HUES48 (cell line): Measurements from ENCODE around the gene SLAMF6.
A peak's percentile ranks its signal among the peaks of the same experiment; 100 is the strongest.
"Not testable (repeated sequence)": the region's sequence is repeated elsewhere in the genome, so short reads cannot be mapped to it uniquely, and the experiment has no call there.

Experiments
- H3K27ac ChIP-seq: one replicate; pipeline ENCODE4 v1.7.0; 2013; ENCODE audit warnings: low read depth, low read length, inconsistent platforms
- H3K27me3 ChIP-seq: 2 replicates; pipeline ENCODE4 v1.6.1; 2013; ENCODE audit warnings: mild to moderate bottlenecking, low read length; ENCODE audit not compliant: control insufficient read depth, insufficient read depth
- H3K36me3 ChIP-seq: 2 replicates; pipeline ENCODE4 v1.6.1; 2013; ENCODE audit warnings: low read length; ENCODE audit not compliant: control insufficient read depth, insufficient read depth
- H3K4me1 ChIP-seq: 2 replicates; pipeline ENCODE4 v1.6.1; 2013; ENCODE audit warnings: mild to moderate bottlenecking, low read length; ENCODE audit not compliant: control insufficient read depth, insufficient read depth
- H3K4me3 ChIP-seq: 2 replicates; pipeline ENCODE4 v1.5.1; 2013; ENCODE audit warnings: mild to moderate bottlenecking, low read depth, low read length
- H3K9ac ChIP-seq: 2 replicates; pipeline ENCODE4 v1.6.1; 2013; ENCODE audit warnings: mild to moderate bottlenecking, low read depth, low read length, moderate library complexity
- H3K9me3 ChIP-seq: 2 replicates; pipeline ENCODE4 v1.6.1; 2013; ENCODE audit warnings: low read length; ENCODE audit not compliant: control insufficient read depth, insufficient read depth

Gene SLAMF6

DNA sequence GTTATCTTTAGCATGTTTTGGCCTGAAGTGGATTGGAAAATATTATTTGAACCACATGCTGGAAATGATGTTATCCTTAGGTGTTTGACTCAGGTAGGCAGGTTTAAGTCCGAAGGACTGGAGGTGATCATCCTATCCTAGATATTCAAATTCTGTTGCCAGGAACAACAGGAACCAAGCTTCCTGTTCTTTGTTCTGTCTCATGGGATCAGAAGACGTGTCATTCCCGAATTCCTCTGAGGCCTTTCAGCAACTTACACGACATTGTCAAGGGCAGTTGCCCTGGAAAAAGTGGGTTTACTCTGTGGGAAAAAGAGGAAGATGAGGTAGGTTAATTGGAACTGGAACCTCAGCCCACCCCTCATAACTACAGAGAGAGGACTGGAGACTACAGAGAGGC is 36.6 kb downstream of the SLAMF6 start:
- H3K9me3 ChIP-seq: peaks cover 2% of the 10 kb centered on the region
- H3K4me1 ChIP-seq: peaks cover 20% of the 10 kb centered on the region
- H3K36me3 ChIP-seq: no peaks in the 10 kb centered on the region
- peak overlapping the region; percentile 46 for H3K27ac ChIP-seq
- H3K27me3 ChIP-seq: no peaks in the 10 kb centered on the region
- H3K9ac ChIP-seq: peak overlapping the region; percentile 25; the same call in 1 of the 2 replicates
- H3K4me3 ChIP-seq: no peak overlapping the region

DNA sequence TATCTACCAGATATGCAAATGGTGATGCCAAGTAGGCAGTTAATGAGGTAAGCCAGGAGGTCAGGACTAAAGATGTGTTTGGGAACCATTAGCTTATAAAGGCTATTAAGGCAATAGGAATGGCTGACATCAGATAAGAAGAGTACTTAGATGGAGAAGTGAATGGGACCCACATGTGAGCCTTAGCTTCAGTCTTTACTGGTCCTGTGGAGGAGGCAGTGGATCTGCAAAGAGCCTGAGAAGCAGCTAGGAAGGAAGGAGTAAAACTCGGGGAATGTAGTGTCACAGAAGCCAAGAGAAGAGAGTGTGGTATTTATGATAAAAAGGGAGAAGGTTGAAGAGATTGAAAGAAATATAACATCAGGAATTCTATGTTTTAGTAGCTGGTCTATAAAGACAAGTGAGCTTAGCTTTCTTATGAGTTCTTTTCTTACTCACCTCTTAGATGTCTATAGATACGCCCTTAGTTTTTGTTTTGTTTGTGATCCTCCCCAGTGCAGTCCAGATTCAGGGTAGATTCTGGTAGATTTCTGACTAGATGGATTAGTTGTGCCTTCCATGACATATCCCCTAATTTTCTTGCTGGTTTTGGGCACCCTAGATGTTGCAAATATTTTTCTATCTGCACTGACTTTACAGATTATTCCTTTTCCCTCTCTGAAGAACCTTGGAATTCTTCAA is 39.4 kb downstream of the SLAMF6 start:
- H3K9ac ChIP-seq: no peak overlapping the region
- no peak overlapping the region for H3K27ac ChIP-seq
- peaks cover 12% of the 10 kb centered on the region for H3K9me3 ChIP-seq
- H3K27me3 ChIP-seq: no peaks in the 10 kb centered on the region
- H3K4me3 ChIP-seq: no peak overlapping the region
- H3K4me1 ChIP-seq: peaks cover 20% of the 10 kb centered on the region
- no peaks in the 10 kb centered on the region for H3K36me3 ChIP-seq

DNA sequence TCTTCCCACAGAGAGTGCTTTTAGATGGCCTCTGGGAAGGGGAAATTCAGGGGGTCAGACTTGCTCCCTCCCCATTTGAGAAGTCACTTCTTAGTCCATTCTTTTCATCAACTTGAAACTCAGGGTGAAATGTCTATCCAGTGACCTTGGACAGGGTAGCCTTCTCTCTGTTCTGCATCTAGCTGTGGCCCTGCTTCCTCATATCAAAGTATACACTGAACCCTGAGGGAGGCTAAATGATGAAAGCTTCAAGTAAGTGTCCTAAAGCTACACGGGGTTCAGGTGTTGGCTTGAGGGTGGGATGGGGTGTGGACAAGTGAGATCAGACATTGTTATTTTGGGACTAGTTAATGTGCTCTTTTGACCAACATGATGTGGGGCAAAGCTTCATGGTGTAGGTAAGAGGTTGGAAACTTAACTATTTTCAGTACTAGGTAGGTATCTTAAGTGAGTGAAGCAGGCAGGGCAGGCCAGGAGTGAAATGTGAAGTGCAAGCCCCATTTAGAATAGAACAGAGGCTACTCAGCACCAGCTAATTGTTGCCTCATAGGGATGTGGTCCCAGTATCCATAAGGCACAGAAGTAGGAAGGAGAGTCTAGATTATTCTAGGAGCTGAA is 41.0 kb downstream of the SLAMF6 start:
- Histone ChIP-seq H3K27ac (no peak overlapping the region), H3K9ac (no peak overlapping the region), H3K36me3 (no peaks in the 10 kb centered on the region), H3K9me3 (peaks cover 12% of the 10 kb centered on the region), H3K27me3 (no peaks in the 10 kb centered on the region), H3K4me3 (no peak overlapping the region), H3K4me1 (peaks cover 17% of the 10 kb centered on the region)

DNA sequence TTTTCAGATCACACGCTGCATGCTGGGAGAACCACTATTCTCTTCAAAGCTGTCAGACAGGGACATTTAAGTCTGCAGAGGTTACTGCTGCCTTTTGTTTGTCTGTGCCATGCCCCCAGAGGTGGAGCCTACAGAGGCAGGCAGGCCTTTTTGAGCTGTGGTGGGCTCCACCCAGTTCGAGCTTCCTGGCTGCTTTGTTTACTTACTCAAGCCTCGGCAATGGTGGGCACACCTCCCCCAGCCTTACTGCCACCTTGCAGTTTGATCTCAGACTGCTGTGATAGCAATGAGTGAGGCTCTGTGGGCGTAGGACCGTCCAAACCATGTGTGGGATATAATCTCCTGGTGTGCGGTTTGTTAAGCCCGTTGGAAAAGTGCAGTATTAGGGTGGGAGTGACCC is 42.3 kb downstream of the SLAMF6 start:
- H3K9ac ChIP-seq, H3K36me3 ChIP-seq, H3K4me1 ChIP-seq, H3K27me3 ChIP-seq, H3K4me3 ChIP-seq, H3K27ac ChIP-seq: not testable (repeated sequence)
- peaks cover 12% of the 10 kb centered on the region for H3K9me3 ChIP-seq

DNA sequence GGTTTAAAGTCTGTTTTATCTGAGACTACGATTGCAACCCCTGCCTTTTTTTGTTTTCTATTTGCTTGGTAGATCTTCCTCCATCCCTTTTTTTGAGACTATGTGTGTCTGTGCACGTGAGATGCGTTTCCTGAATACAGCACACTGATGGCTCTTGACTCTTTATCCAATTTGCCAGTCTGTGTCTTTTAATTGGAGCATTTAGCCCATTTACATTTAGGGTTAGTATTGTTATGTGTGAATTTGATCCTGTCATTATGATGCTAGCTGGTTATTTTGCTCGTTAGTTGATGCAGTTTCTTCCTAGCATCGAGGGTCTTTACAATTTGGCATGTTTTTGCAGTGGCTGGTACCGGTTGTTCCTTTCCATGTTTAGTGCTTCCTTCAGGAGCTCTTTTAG is 44.0 kb downstream of the SLAMF6 start:
- not testable (repeated sequence) for H3K27ac ChIP-seq, H3K36me3 ChIP-seq, H3K4me1 ChIP-seq, H3K9ac ChIP-seq, H3K4me3 ChIP-seq, H3K27me3 ChIP-seq
- peaks cover 10% of the 10 kb centered on the region for H3K9me3 ChIP-seq

DNA sequence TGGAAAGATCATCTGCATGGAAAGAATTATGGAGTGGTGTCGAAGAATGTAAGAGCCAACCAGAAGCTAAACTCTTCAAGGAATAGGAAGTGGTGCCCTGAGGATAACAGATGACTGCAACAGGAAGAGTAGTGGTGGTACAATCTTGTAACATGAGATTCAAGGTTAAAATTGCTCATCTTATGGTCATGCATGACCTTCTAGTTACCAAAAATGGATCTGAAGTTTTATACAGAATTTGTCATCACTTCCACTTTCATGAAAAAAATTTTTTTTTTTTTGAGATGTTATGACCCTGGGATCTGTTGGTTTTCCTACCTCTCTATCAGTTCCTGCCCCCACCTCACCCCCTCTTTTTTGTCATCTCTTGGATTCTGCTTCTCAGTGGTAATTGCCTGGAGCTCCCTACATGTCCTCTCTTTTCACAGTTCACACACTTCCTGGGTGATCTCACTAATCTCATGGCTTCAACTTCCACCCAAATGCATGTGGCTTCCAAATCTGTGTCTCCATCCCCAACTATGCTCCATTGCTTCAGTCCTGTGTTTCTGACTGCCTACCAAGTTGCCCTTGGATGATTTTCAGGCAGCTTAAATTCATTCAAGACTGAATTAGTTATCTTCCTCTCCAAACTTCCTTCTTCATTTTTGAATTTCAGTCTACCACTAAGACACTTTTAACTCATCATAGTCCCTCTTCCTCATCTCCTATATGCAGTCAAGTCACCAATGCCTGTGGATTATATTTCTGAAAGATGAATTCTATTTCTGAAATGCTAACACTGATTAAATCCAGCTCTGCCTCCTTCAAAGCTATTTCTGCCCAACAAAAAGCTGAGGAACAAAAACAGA is 48.4 kb downstream of the SLAMF6 start:
- H3K27ac ChIP-seq: no peak overlapping the region

DNA sequence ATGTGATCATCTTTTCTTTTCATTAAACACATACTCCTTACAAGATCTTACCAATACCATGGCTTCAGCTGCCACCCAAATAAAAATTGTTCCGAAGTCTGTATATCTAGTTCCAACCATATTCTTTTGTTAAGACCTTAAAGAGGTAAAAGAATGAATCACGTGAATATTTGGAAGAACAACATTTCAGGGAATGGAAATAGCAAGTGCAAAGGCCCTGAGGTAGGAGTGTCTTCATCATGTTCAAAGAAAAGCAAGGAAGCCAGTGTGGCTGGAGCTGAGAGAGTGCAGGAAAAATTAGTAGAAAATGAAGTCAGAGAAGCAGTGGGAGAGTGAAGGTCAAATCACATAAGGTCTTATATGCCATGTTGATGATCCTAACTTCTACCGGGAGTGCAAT is 50.9 kb downstream of the SLAMF6 start:
- no peak overlapping the region for H3K4me3 ChIP-seq

More for the DNA sequence above, 48.4 kb downstream of the SLAMF6 start:
- no peaks in the 10 kb centered on the region for H3K4me1 ChIP-seq
- no peaks in the 10 kb centered on the region for H3K27me3 ChIP-seq
- no peak overlapping the region for H3K4me3 ChIP-seq
- no peak overlapping the region for H3K9ac ChIP-seq
- H3K9me3 ChIP-seq: no peaks in the 10 kb centered on the region
- no peaks in the 10 kb centered on the region for H3K36me3 ChIP-seq

DNA sequence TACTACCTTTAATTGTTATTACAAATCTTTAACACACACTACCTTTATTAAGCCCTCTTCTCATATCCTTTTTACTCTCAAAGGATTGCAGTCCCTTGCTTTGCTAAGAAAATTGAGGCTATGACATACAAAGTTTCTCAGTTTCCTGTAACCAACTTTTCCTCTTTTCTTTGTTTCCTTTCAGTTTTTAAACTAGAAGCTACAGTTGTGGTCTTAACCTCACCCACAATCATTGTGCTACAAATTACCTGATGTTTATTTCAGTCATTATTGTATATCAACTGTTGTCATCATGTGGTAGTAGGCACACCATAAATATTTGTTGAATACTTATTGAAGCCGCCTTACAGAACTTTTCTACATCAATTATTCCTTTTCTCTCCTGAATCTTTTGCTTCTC is 51.8 kb downstream of the SLAMF6 start:
- Histone ChIP-seq H3K27me3 (no peaks in the 10 kb centered on the region), H3K9me3 (no peaks in the 10 kb centered on the region), H3K4me1 (no peaks in the 10 kb centered on the region), H3K9ac (no peak overlapping the region), H3K36me3 (no peaks in the 10 kb centered on the region), H3K4me3 (no peak overlapping the region), H3K27ac (no peak overlapping the region)

More for the DNA sequence above, 50.9 kb downstream of the SLAMF6 start:
- H3K9ac ChIP-seq: no peak overlapping the region
- no peaks in the 10 kb centered on the region for H3K27me3 ChIP-seq
- no peaks in the 10 kb centered on the region for H3K36me3 ChIP-seq
- no peaks in the 10 kb centered on the region for H3K9me3 ChIP-seq
- H3K4me1 ChIP-seq: no peaks in the 10 kb centered on the region
- no peak overlapping the region for H3K27ac ChIP-seq

DNA sequence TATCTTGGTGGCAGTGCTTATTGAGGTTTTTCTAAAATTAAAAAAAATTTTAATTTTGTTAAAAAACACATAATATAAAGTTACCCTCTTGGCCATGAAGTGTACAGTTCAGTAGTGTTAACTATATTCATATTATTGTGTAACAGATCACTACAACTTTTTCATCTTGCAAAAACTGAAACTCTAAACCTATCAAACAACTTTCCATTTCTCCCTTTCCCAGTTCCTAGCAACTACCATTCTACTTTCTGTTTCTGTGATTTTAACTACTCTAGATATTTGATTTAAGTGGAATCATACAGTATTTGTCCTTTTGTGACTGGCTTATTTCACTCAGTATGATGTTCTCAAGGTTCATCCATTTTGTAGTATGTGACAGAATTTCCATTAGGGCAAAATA is 55.5 kb downstream of the SLAMF6 start:
- H3K36me3 ChIP-seq: no peaks in the 10 kb centered on the region
- peaks cover 7% of the 10 kb centered on the region; the same call in 1 of the 2 replicates for H3K4me1 ChIP-seq
- no peaks in the 10 kb centered on the region for H3K27me3 ChIP-seq
- no peaks in the 10 kb centered on the region for H3K9me3 ChIP-seq
- no peak overlapping the region for H3K4me3 ChIP-seq
- no peak overlapping the region for H3K27ac ChIP-seq
- H3K9ac ChIP-seq: no peak overlapping the region

DNA sequence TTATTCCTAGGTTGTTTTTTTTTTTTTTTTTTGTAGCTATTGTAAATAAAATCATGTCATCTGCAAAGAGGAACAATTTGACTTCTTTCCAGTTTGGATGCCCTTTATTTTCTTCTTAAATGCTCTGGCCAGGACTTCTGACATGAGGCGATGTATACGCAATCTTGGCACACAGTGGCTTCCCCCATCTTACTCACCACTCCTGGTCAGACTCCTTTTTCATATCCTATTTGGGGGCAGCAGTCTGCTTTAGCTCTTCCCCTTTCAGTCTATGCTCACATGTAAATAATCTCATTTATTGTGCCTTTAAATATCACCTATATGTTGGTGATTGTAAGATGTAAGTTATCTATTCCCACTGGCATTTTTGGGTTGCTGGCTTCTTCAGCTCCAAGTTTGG is 56.1 kb downstream of the SLAMF6 start:
- Histone ChIP-seq H3K9ac (no peak overlapping the region), H3K36me3 (no peaks in the 10 kb centered on the region), H3K4me1 (peaks cover 7% of the 10 kb centered on the region; the same call in 1 of the 2 replicates), H3K27ac (no peak overlapping the region), H3K9me3 (no peaks in the 10 kb centered on the region), H3K4me3 (no peak overlapping the region), H3K27me3 (no peaks in the 10 kb centered on the region)

DNA sequence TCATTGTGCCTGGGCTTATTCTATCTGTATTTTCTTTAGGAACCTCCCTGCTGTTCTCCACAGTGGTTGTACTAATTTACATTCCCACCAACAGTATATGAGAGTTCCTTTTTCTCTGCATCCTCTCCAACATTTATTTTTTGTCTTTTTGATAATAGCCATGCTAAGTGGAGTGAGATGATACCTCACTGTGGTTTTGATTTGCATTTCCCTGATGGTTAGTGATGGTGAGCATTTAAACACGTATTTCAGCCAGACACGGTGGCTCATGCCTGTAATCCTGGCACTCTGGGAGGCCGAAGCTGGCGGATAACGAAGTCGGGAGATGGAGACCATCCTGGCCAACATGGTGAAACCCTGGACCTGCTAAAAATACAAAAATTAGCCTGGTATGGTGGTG is 57.9 kb downstream of the SLAMF6 start:
- Histone ChIP-seq H3K4me3 (no peak overlapping the region), H3K27me3 (no peaks in the 10 kb centered on the region), H3K9ac (no peak overlapping the region)

More for the DNA sequence above, 57.9 kb downstream of the SLAMF6 start:
- H3K9me3 ChIP-seq: no peaks in the 10 kb centered on the region
- peaks cover 16% of the 10 kb centered on the region; the same call in 1 of the 2 replicates for H3K4me1 ChIP-seq
- no peaks in the 10 kb centered on the region for H3K36me3 ChIP-seq
- no peak overlapping the region for H3K27ac ChIP-seq
